Ovary (tissue), 9 donors: ENCODE data around the gene RERE. TPM values are rescaled to one million over a fixed set of nuclear protein-coding genes. Genes with fewer than 3 reads are reported as not detected.
"Not testable (repeated sequence)": the region's sequence is repeated elsewhere in the genome, so short reads cannot be mapped to it uniquely, and the experiment has no call there.

Source experiments
- DNase-seq, 5 donors: peaks; one replicate each; pipeline ENCODE4 v3.0.0-alpha.2; 2019 to 2020
- H3K27ac ChIP-seq, 2 donors: fragments of 200-600 bp; one replicate each; pipeline versions ENCODE4 v1.5.1 to v1.8.0; 2019 to 2022
- H3K27me3 ChIP-seq: fragments of 200-600 bp; one replicate; pipeline ENCODE4 v1.8.0; 2022
- H3K36me3 ChIP-seq: fragments of 200-600 bp; sonication (generic); one replicate; pipeline ENCODE4 v1.5.1; 2019
- H3K4me1 ChIP-seq: one replicate; pipeline ENCODE4 v1.8.1; 2013; ENCODE audit warnings: mild to moderate bottlenecking, moderate library complexity; ENCODE audit not compliant: insufficient read depth
- H3K4me3 ChIP-seq: fragments of 200-600 bp; sonication (generic); one replicate; pipeline ENCODE4 v1.5.1; 2017
- H3K9me3 ChIP-seq, 2 donors: fragments of 200-600 bp in 1 of 2; sonication (generic) in 1 of 2; one replicate each; pipeline versions ENCODE4 v1.5.1 to v1.8.1; 2013 to 2019; ENCODE audit warnings: mild to moderate bottlenecking in 1 of 2, moderate library complexity in 1 of 2
- CTCF ChIP-seq, 3 donors: fragments of 450-650 bp in 2 of 3; fragments of 200-600 bp in 1 of 3; IDR thresholded peaks; one replicate each; pipeline versions ENCODE4 v1.5.1 to v1.8.0; 2016 to 2022; ENCODE audit warnings: antibody characterized with exemption in 3 of 3, mild to moderate bottlenecking in 1 of 3
- EP300 ChIP-seq: sonication (generic); formaldehyde crosslinking; IDR thresholded peaks from one replicate; pipeline ENCODE4 v1.6.1; 2017; ENCODE audit warnings: antibody characterized with exemption
- POLR2A ChIP-seq: fragments of 450-650 bp; IDR thresholded peaks from one replicate; pipeline ENCODE4 v1.6.1; 2017; ENCODE audit warnings: antibody characterized with exemption, mild to moderate bottlenecking, moderate library complexity
- WGBS, 3 donors: extraction: QIAGEN DNeasy Blood & Tissue Kit in 1 of 3; methylation state at CpG; one replicate each; pipeline versions ENCODE4 v1.1.5 to v1.1.7; 2013 to 2017; 5-methylcytosine and 5-hydroxymethylcytosine counted together
- intact Hi-C, 4 donors: fragments of 100-400 bp; cut with DNase I; formaldehyde crosslinking; loops; one replicate each; pipeline versions ENCODE4 v1.11.0 to v1.15.1; 2022 to 2023
- polyA plus RNA-seq, 2 donors: library from polyadenylated mRNA; stranded (reverse); fragments of 200-250 nt in 1 of 2; fragments of 350-450 nt in 1 of 2; fragmentation: Illumina TruSeq in 1 of 2; extraction: RNeasy Lipid Tissue Mini Kit (QIAGEN cat#74804) in 1 of 2; gene quantifications; one replicate each; pipeline ENCODE4 v1.2.3, GENCODE V29; 2013 to 2014
- total RNA-seq, 7 donors: library from RNA; depleted of rRNA in 2 of 7; stranded (reverse); fragments of >200 nt in 2 of 7; fragmentation: NEBNext Ultra II Directional in 3 of 7; extraction: Animal tissue kit (Norgen Biotek cat#: 25700) in 3 of 7; gene quantifications; one replicate each; pipeline versions ENCODE4 v1.1.0 to v1.2.4, GENCODE V29; 2016 to 2023
- donor health status: DM: no; HTN: no; CAD: no; lungs with moderate emphysema.
- donor health status: DM: no; HTN: no; CAD: no.
- donor health status: Bipolar disorder and iron deficiency.
- donor health status: DM: yes; HTN: yes; CAD: no.
- donor health status: DM: no; HTN: no; CAD: no.
- donor health status: DM: yes; HTN: yes; CAD: no.

The RERE gene
- total and polyA plus RNA-seq, 9 donors = 36.7 to 119 (median 114) TPM

GRCh38 chr1:8616791-8617190, 200.6 kb downstream of the RERE start:
- not testable (repeated sequence) for H3K4me3 ChIP-seq

GRCh38 chr1:8611634-8612515, 205.6 kb downstream of the RERE start:
- H3K27ac ChIP-seq, intact Hi-C loops: not testable (repeated sequence)
- WGBS, 3 donors = 50 to 63% (median 57%) methylated on average over 3 of the region's 3 CpGs

More at GRCh38 chr1:8616791-8617190, 200.6 kb downstream of the RERE start:
- intact Hi-C loops, DNase-seq, H3K36me3 ChIP-seq, H3K27ac ChIP-seq, H3K27me3 ChIP-seq, H3K4me1 ChIP-seq, H3K9me3 ChIP-seq: not testable (repeated sequence)
- WGBS, 3 donors = 91 to 97% (median 94%) methylated on average over 8 of the region's 8 CpGs

GRCh38 chr1:8607906-8608305, 209.5 kb downstream of the RERE start:
- no peak overlapping the region for H3K27ac ChIP-seq
- intact Hi-C loops = no loop called here
- H3K27me3 ChIP-seq = no peaks in the 10 kb centered on the region

More at GRCh38 chr1:8611634-8612515, 205.6 kb downstream of the RERE start:
- DNase-seq, H3K27me3 ChIP-seq, H3K4me1 ChIP-seq, H3K36me3 ChIP-seq, H3K4me3 ChIP-seq, H3K9me3 ChIP-seq: not testable (repeated sequence)

GRCh38 chr1:8604041-8604945, 213.1 kb downstream of the RERE start:
- Histone ChIP-seq H3K9me3 (no peaks in the 10 kb centered on the region), H3K36me3 (no peaks in the 10 kb centered on the region), H3K27ac (no peak overlapping the region), H3K4me1 (no peaks in the 10 kb centered on the region), H3K4me3 (no peak overlapping the region), H3K27me3 (no peaks in the 10 kb centered on the region)
- intact Hi-C loops = no loop called here
- TF ChIP-seq CTCF (IDR thresholded peaks at IDR 0.05) = no peak
- TF ChIP-seq POLR2A = no peak
- no peak for TF ChIP-seq EP300
- WGBS, 3 donors = 34 to 51% (median 50%) methylated on average over 7 of the region's 7 CpGs
- DNase-seq = no peak

More at GRCh38 chr1:8607906-8608305, 209.5 kb downstream of the RERE start:
- Histone ChIP-seq H3K36me3 (no peaks in the 10 kb centered on the region), H3K4me1 (no peaks in the 10 kb centered on the region), H3K9me3 (no peaks in the 10 kb centered on the region), H3K4me3 (no peak overlapping the region)
- TF ChIP-seq POLR2A = no peak
- no peak for TF ChIP-seq EP300
- no peak for TF ChIP-seq CTCF (IDR thresholded peaks at IDR 0.05)
- WGBS, 3 donors = 92 to 97% (median 95%) methylated on average over 5 of the region's 5 CpGs
- no peak for DNase-seq

- no peaks in the 10 kb centered on the region for H3K9me3 ChIP-seq
- H3K4me1 ChIP-seq = peaks cover 7% of the 10 kb centered on the region
- DNase-seq = no peak
- TF ChIP-seq POLR2A (no peak), CTCF (IDR thresholded peaks at IDR 0.05) (no peak), EP300 (no peak)
- no peak overlapping the region for H3K4me3 ChIP-seq
- intact Hi-C loops = no loop called here
- 87 to 98% (median 96%) methylated on average over 4 of the region's 4 CpGs for WGBS, 3 donors
- no peaks in the 10 kb centered on the region for H3K36me3 ChIP-seq
- no peaks in the 10 kb centered on the region for H3K27me3 ChIP-seq
- no peak overlapping the region for H3K27ac ChIP-seq
These were observed 214.2 kb downstream of the RERE start for GRCh38 chr1:8603220-8603616.
